ENCODE data around the gene GABRB3.
A peak's percentile ranks its signal among the peaks of the same experiment; 100 is the strongest.

Gene GABRB3

DNA sequence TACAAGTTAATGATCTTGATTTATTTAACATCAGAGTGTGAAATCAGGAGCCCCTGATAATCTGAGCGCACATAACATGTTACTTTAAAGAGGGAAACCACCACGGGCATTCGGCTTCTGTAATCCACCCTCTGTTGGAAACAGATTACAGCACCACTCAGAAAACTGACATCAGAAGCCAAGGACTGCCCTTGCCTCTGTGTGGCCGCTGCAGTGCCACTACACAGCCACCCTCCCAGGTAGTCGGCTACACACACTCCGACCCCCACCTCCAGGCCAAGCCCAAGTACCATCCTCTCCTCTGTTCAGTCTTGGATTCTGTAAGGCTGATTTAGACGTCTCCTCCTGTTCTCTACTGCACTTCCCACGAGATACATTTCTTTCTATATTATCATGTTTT, 251.7 kb downstream of the GABRB3 start:
- Histone ChIP-seq H3K36me3 (no peaks in the 10 kb centered on the region), H3K4me2 (no peak overlapping the region), H3K27ac (no peak overlapping the region), H4K20me1 (no peaks in the 10 kb centered on the region), H3K27me3 (no peaks in the 10 kb centered on the region), H3K9me3 (replicated peaks in 1 of 11) (peaks cover 11 to 41% (median 26%) of the 10 kb centered on the region in 11 experiments; a peak in 19 of 22 replicates), H3K4me3 (no peak overlapping the region), H3K4me1 (peaks cover 0 to 17% (median 11%) of the 10 kb centered on the region in 10 experiments; a peak in 13 of 20 replicates), H3K9ac (no peak overlapping the region)
- TF ChIP-seq Cebpa-rat (IDR thresholded peaks at IDR 0.05) = no peak

DNA sequence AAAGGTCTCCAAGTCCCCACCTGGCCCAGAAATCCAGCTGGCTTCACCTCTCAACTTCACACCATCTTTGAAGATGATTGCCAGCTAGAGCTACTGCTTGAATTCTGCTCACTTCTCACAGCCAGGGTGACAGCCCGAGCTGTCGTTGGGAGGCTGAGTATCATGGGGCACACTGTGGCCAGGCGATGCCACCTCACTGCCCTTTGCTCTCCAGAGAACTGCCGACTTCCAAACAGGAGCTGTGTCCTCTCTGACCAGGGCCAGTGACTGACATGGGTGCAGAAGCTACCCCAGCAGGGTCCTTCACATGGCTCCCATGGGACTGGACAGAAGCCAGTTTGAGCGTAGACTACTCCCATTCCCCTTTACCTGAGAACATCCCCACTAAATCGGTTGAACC, 254.0 kb downstream of the GABRB3 start:
- Histone ChIP-seq H3K4me3 (no peak overlapping the region), H3K4me2 (no peak overlapping the region; a peak in 1 of 22 replicates), H4K20me1 (no peaks in the 10 kb centered on the region), H3K36me3 (no peaks in the 10 kb centered on the region), H3K9me3 (replicated peaks in 1 of 11) (peaks cover 3 to 29% (median 15%) of the 10 kb centered on the region in 11 experiments; a peak in 17 of 22 replicates), H3K27ac (no peak overlapping the region), H3K9ac (no peak overlapping the region), H3K27me3 (no peaks in the 10 kb centered on the region), H3K4me1 (peaks cover 0 to 17% (median 11%) of the 10 kb centered on the region in 10 experiments; a peak in 13 of 20 replicates)
- TF ChIP-seq Cebpa-rat (IDR thresholded peaks at IDR 0.05) = no peak

DNA sequence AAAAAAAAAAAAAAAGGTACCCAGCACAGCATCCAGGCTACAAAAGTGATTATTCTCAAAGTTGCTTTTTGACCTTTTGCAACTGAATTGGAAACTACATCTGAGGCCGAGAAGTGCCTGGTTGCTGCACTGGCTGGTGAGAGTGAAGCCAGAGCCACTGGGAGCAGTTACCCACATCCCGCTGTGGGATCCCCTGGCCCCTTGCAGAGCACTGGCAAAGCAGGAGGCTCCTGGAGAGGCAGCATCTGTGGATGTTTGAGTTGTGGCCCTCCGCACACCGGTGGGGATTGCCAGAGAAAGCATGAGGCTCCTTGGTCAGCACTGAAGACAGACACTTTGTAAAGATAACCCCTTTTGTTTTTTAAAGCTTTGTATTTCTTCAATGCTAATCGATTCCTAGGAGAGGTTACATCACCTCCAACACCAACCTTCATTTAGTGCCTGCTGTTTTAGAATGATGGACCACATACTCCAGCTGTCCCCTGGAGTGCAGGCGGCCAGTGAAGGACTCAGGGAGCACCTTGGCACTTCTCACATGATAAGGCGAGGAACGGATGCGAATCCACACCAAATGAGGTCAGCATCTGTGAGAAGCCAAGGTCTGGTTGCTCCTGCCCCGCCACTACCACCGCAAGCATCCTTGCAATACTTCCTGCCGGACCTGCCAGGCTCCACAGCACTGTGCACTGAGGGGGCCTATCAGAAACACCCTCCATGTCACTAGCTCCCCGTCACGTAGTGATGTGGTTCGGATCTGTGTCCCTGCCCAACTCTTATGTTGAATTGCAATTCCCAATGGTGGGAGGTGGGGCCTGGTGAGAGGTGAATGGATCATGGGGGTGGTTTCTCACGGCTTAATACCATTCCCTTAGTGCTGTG, 256.5 kb downstream of the GABRB3 start:
- peak overlapping the region in 1 of 11 experiments; percentile 12; a peak in 2 of 22 replicates for H3K4me2 ChIP-seq
- H3K36me3 ChIP-seq = no peaks in the 10 kb centered on the region
- H3K9ac ChIP-seq = no peak overlapping the region
- no peaks in the 10 kb centered on the region for H3K27me3 ChIP-seq
- peaks cover 11 to 32% (median 19%) of the 10 kb centered on the region in 11 experiments; a peak in 18 of 22 replicates for H3K9me3 ChIP-seq (replicated peaks in 1 of 11)
- no peaks in the 10 kb centered on the region for H4K20me1 ChIP-seq
- peaks cover 0 to 17% (median 11%) of the 10 kb centered on the region in 10 experiments; a peak in 13 of 20 replicates for H3K4me1 ChIP-seq
- H3K27ac ChIP-seq = no peak overlapping the region
- H3K4me3 ChIP-seq = no peak overlapping the region
- no peak for TF ChIP-seq Cebpa-rat (IDR thresholded peaks at IDR 0.05)

DNA sequence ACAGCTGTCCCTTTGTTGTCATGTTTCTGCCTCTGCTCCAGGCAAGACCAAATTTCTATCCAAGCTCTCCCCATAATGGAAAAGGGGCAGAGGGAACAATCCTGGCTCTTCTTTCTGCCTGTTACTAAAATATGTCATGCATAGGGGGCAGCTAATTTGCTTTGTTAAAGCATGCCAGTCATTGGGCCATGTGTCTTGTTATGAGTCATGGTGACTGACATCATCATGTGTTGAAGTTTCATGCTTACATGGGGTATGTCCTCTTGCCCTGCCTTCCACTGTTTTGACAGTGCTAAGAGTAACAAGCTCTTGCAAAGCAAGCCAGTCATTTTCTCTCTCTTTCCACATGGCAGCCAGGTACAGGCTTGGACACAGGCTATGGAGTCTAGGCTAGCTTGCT, 268.9 kb downstream of the GABRB3 start:
- Histone ChIP-seq H3K36me3 (no peaks in the 10 kb centered on the region), H3K9ac (no peak overlapping the region), H3K4me3 (no peak overlapping the region), H3K4me2 (no peak overlapping the region), H3K27ac (no peak overlapping the region), H3K27me3 (no peaks in the 10 kb centered on the region), H3K4me1 (peaks cover 0 to 5% (median 0%) of the 10 kb centered on the region in 10 experiments; a peak in 6 of 20 replicates), H3K9me3 (replicated peaks in 1 of 11) (no peaks in the 10 kb centered on the region), H4K20me1 (no peaks in the 10 kb centered on the region)
- TF ChIP-seq Cebpa-rat (IDR thresholded peaks at IDR 0.05) = no peak
